Astrocyte of the hippocampus (primary cell): Measurements from ENCODE around the gene DSCAML1.

ENCODE experiments used
- DNase-seq: peaks from one replicate; pipeline ENCODE4 v3.0.0; 2011; ENCODE audit warnings: low read depth, low spot score

The DSCAML1 gene

DNA sequence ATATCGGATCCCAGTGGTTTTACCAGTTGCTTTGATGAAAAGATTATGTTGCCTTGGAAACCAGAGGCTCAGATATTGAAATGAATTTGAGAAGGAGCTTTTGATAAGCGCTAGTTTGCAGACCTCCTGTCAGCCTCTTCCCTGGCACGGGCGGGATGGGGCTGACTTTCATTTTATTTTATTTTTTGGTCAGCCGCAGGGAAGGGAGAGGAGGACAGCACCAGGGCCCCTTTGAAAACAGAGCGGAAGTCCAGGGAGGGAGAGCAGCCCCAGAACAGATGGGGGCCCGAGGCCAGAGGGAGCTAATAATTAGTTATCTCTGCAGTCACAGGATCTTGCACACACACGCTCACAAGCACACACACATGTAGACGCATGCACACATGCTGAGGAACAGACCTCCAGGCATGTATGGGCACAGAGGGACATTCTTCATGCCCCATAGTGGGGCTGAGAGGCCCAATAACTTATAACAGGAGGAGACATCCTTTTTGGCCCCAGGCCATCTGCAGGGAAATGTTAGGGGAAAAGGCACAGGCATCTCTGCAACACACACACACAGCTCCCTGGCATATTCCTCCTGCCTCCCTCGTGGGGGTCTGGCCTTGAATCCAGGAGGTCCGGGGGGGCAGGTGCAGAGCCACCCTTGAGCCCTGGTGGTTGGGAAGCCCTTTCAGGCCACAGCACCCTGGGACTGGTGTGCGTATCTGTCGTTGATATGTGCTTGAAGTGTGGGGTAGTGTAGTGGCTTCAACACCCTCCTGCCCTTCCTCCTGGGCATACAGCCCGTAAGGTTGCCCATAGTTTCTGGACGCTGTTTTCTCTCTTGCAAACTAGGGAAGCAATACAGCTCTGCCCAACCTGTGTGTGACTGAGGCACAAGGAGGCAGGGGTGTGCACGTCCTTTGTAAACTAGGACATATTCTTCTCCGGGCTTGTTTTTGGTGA lies 352.0 kb downstream of the DSCAML1 start:
- no peak for DNase-seq

GRCh38 chr11:117444256-117444655 lies 352.8 kb downstream of the DSCAML1 start:
- DNase-seq, result no peak

DNA sequence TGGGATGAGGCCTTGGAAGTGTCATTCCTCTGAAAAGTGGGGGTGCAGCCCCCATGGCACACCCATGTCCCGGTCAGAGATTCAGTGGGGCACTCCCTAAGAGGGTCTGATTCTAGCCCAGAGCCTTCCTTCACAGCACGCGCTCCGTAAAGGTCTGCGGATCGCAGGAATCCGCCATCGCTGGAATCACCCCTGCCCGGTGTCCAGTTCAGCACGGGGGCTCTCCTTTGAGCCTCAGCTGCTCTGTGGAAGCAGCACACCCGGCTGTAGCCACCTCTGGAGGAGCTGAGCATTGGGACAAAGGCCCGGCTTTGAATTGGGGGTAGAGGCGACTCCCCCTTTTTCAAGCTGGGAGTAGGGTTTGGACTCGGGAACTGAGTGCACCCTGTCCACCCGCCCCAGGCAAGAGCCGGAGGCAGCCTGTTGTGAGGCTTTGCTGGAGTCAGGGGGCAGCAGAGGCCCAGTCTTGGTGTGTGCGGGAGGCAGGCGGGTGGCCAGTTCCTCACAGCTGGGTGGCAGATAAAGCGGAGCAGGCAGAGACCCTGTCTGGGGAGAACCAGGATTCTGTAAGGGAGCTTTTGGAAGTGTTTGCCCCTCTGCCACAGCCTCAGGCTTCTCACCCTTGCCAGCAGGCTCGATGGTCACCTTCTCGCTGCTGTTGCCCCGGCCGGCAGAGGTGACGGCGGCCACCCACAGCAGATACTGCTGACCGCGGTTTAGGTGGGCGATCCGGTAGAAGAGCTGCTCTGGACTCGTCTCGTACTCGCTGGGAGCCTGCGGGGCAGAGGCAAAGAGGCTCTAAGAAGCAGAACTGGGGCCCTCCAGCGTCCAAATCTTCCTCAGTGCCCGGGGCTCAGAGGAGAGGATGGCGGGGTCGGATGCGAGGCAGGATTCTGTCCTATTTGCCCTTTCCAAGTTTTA lies 353.5 kb downstream of the DSCAML1 start:
- DNase-seq, result peak; percentile 75

- DNase-seq, result no peak
These were observed 354.2 kb downstream of the DSCAML1 start for GRCh38 chr11:117442869-117443239.

GRCh38 chr11:117442049-117442868 lies 354.8 kb downstream of the DSCAML1 start:
- no peak for DNase-seq

DNA sequence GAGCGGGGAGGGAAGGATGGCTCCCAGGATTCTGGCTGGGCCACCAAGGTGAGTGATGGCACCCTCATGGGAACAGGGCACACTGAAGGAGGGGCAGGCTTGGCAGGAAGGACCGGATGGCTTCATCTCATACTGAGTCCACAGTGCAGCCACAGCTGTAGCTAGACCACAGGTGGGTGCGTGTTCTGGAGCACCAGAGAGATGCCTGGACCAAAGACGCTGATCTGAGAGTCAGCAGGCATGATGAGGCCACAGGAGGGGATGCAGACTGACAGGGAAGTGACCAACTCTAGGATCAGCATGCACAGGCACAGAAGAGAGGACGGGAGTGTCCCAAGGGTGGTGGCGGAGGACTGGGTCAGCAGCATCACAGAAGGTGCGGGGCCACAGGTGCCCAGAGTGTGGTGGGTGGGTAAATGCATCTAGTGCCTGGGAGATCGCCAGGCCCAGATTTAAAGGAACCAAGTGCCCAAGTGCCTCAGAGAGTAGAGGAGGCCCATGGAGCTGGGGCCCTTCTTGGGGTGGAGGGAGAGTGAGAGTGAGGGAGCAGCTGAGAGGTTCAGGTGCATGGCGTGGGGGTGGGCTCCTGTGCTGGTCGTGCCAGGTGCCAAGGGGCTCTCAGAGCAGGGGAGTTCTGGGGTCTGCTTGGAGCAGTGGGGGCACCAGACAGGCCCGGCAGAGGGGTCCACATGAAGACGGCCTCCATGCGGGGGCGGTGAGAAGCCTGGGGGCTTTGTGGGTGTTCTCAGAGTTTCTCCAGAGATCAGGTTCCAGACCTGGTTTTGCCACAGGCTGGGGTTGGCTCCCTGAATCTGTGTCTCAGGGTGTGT lies 355.7 kb downstream of the DSCAML1 start:
- no peak for DNase-seq

- DNase-seq, result no peak
These were observed 356.8 kb downstream of the DSCAML1 start for GRCh38 chr11:117440258-117440657.

GRCh38 chr11:117439256-117439655 lies 357.8 kb downstream of the DSCAML1 start:
- DNase-seq, result no peak

GRCh38 chr11:117438371-117439000 lies 358.5 kb downstream of the DSCAML1 start:
- DNase-seq, result no peak

DNA sequence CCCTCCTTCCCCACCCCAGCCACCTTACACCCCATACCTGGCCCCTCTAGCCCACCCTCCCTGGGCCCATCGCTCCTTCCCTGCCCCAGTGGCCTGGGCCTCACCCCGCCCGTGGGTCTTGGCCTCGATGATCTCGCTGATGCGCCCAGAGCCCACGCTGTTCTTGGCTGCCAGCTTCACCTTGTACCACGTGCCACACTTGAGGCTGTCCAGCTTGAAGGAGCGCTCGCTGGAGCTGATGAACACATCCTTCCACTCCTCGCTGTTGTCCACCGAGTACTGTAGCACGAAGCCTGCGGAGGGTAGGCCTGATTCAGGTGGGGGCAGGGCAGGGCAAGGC lies 359.3 kb downstream of the DSCAML1 start:
- DNase-seq, result no peak

- no peak for DNase-seq
These were observed 359.8 kb downstream of the DSCAML1 start for GRCh38 chr11:117437041-117437790.

GRCh38 chr11:117435326-117435725 lies 361.7 kb downstream of the DSCAML1 start:
- DNase-seq, result no peak

GRCh38 chr11:117434481-117434880 lies 362.5 kb downstream of the DSCAML1 start:
- no peak for DNase-seq

DNA sequence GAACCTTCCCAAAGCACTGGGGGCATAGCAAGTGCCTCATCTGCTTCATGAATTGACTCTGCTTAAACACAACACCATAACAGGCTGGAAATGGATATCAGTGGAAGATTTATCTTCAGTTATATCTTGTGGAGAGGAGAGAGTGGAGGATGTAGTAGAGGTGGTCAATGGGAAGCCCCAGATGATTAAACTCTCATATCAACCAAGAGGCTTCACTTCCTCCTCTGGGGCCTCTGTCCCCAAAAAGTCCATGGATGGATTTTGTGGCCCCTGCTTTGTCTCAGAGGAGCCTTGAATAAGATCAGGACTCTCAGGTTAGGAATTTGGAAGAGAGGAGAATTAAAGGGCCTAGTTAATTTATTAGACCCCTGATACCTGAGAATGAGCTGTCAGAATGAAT lies 363.3 kb downstream of the DSCAML1 start:
- no peak for DNase-seq

GRCh38 chr11:117431436-117431835 lies 365.6 kb downstream of the DSCAML1 start:
- no peak for DNase-seq

GRCh38 chr11:117430293-117430955 lies 366.6 kb downstream of the DSCAML1 start:
- no peak for DNase-seq

GRCh38 chr11:117428856-117429229 lies 368.2 kb downstream of the DSCAML1 start:
- no peak for DNase-seq

DNA sequence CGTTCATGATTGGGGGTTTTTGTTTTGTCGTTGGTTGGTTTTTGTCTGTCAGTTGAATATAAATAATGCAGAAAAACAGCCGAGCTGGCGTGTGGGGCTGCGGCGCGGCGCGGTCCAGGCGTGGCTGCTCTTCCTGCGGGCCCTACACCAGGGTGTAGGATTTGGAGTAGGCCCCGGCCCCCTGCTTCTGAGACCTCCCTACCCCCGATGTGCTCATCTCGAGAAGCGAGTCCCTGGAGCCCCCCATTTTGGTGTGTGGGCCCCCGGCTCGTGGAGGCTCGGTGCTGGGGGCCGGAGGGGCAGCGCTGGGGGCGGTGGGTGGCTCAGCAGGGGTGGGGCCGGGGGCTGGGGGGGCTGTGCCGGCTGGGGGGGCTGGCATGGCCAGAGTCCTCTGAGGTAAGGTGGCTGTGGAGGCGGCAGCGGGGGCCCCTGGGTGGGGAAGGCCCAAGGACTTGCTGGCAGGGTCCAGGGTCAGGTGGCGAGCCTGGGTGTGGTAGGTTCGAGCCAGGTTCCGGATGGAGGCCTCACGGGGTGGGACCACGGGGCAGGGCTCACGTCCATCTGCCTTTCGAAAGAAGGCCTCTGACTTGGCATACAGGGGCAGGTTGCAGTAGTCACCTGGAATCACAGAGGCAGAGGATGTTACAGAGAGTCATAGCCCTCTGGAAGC lies 368.7 kb downstream of the DSCAML1 start:
- DNase-seq, result no peak
